DMS153 treated with DMSO at 0.1 percent for 48 hours (cell line): ENCODE measurements around the gene PPP1R37.
A peak's percentile ranks its signal among the peaks of the same experiment; 100 is the strongest.
"Not testable (repeated sequence)": the region's sequence is repeated elsewhere in the genome, so short reads cannot be mapped to it uniquely, and the experiment has no call there.

Experiments used
- DNase-seq: peaks from one replicate; lab custom pipeline; 2025; ENCODE audit not compliant: unreplicated experiment; lab: John Stamatoyannopoulos, UW

Gene PPP1R37

DNA sequence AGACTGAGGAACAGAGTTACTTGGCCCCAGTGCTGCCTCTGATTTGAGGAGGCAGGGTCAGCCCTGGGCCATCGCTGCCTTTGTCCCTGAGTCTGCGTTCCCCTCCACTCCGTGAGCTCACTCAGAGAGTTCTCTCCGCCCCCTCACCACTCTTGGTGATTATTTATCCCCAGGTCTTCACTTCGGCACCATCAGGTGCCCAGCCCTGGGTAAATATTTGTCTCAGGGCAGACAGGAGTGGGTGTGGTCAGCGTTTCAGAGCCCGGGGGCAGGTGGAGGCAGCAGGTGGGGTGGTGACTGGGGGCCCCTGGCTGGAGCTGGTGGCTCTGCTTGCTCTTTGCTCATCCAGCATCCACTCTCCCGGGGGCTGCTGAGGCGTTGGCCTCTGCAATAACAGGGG is 20.6 kb downstream of the PPP1R37 start:
- DNase-seq = peak; percentile 91

DNA sequence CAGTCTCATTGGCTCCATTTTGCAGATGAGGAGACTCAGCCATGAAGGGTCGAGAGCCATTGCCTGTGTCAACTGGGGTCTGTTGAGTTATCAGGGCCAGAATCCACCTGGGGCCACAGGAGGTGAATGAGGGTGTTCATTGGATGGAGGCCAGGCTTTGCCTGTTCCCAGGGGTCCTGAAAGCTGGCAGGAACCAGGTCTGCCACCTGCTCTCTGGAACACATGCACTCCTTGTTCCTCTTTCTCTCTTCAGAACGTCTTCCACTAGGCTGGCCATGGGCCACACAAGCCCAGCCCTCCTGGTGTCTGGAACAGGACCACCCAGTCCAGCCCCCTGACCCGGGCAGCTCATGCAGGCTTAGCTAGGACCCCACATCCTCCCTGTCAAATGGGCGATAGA is 21.1 kb downstream of the PPP1R37 start:
- no peak for DNase-seq

DNA sequence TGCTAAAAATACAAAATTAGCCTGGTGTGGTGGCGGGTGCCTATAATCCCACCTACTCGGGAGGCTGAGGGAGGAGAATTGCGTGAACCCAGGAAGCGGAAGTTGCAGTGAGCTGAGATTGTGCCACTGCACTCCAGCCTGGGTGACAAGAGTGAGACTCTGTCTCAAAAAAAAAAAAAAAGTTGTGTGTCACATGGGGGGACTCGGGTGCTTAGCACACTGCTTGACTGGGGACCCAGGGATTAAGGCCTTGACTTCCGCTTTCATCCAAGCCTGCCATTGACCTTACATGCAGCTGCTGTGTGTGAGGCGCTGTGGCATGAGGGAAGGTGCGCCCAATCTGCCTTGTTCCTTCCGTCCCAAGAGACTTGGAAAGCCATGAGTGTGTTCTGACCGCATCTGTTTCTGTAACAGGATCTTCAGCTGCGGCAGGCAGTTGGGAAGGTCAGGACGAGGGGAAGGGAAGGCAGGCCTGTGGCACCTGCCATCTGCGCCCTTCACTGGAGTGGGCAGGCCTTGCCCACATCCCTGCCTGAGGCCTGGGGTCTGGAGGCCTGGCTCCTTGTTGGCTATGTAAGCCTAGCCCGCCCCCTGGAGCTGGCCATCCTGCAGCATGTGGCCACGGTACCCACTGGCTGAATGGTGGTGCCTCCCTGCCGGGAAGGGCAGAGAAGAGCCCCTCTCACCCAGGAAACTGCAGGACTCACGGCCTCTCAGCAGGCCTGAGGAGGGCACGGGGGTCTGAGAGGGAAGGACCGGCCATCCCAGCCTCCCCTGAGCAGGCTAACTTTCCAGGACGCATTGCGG is 23.0 kb downstream of the PPP1R37 start:
- DNase-seq = peak; percentile 60

DNA sequence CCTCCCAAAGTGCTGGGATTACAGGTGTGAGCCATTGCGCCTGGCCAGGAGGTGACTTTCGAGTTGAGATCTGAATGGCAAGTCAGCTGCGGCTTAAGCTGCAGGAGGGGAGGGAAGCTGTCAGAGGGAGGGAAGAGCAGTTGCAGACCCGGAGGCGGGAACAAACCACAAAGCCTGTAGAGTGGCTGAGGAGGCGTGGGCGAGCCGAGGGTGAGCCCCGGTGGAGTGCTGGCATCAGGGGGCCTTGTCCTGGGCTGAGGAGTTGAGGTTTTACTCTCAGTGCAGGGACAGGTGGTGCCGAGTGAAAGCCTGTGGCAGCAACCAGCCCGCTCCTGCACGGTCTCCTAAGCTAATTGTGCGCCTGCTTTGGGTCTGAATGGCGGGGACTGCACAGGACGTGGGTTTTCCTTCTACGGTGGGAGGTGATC is 24.2 kb downstream of the PPP1R37 start:
- DNase-seq = peak; percentile 45

DNA sequence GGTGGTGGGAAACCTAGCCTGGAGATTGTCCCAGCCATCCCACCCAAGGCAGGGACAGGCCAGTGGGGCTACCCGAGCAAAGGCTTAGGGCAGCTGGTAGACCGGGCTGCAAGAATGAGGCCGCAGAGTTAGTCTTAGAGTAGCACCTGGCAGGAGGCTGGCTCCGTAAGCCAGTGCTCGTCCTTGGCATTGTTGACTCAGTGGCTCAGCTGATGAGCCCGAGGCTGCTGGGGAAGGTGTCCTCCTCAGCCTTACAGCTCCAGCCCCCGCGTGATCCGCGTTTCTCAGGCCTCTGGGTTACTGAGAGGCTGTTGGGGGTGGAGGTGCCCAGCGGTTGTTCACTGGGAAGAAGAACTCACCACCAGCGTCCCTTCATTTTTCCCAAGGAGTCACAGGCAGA is 24.7 kb downstream of the PPP1R37 start:
- no peak for DNase-seq

DNA sequence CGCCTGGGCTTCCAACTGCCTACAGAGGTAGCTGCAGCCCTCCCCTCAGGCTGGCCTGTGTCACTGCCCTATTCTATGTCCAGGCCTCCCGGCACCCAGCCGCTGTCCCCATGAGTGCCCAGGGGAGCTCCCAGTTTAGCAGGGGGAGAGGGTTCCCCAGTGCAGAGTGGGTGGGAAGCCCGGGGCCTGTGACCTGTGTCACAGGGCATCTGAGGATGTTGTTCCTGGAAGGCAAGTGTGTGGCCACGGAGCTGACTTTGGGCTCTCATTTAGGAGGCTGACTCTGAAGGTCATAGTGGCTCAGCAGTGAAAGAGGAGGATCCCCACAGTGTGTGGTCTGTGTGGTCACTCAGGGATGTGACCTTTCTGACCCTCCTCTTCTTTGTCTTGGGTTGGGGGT is 25.1 kb downstream of the PPP1R37 start:
- no peak for DNase-seq

DNA sequence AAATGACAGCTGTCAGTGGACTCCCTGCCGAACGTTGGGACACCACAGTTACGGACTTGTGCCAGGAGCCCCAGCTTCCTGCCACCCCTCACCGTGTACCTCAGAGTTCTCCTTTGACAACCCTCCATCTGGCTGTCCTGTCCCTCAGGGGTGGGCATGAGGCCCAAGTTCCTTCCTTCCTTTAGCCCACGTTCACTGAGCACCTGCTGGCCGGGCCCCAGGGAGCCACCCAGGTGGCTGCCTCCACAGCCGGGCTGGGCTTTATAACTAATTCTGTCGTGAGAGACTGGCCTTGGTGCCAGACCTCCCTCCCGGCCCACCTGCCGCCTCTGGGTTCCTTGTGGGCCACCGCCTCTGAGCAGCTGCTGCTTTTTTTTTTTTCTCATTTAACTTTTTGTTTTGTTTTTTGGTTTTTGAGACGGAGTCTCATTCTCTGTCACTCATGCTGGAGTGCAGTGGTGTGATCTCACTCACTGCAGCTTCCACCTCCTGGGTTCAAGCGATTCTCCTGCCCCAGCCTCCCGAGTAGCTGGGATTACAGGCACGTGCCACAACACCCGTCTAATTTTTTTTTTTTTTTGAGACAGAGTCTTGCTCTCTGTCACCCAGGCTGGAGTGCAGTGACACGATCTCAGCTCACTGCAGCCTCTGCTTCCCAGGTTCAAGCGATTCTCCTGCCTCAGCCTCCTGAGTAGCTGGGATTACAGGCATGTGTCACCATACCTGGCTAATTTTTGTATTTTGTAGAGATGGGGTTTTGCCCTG is 25.8 kb downstream of the PPP1R37 start:
- DNase-seq = not testable (repeated sequence)

DNA sequence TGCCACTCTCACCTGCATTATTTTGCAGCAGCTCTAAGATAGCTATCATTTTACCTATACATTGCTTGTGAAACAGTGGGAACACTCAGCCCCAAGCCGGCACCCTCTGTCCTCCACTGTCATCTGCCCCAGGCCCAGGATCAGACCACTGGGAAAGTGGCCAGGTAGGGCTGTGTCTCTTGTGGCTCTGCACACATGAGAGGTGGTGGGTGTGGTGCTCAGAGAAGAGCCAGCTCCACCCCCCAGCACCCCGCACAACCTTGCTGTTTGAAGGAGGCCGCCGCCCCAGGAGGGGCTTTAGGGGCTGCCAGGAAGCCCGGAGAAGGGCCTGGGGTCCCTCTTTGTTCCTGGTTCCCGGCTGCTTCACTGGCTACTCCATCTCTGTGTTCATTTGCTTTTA is 26.6 kb downstream of the PPP1R37 start:
- no peak for DNase-seq

DNA sequence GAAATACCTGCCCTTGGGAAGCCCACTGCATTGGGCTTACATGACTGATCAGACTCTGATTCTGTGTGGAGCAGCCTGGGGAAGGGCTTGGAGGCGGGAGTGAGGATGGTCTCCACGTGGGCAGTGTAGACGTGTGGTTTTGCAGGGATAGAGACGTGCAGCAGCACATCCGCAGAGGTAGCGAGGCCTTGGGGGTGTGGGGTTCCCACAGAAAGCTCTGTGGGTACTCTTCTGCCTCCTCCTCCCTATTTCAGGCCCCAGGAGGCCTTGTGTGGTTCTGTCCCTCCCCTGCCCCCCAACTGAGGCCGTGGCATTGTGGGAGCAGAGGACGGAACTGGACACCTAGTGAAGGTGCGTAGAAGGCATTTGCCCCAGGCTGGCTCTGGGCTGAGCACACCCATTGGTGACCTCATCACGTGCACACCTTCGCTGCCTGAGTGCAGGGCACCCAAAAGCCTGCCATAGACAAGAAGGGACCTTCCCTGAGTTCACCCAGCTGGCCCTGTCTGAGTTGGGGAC is 28.9 kb downstream of the PPP1R37 start:
- DNase-seq = no peak

DNA sequence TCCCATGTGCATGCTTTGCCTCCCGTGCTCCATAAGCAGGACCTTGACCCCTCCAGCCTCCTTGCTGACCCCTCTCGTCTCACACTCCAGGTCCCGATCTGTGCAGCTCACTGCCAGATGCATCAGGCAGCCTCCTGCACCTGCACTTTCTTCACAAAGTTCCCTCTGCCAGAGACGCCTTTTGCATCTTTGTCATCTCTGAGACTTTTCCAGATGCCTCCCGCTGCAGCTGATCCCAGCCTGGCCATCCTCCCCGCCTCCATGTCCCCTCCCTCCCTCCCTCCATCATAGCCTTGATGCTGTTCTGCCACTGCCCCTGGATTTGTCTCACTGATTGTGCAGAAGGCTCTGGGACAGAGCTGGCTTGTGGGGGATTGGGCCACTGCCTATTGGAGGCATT is 29.9 kb downstream of the PPP1R37 start:
- DNase-seq = no peak

DNA sequence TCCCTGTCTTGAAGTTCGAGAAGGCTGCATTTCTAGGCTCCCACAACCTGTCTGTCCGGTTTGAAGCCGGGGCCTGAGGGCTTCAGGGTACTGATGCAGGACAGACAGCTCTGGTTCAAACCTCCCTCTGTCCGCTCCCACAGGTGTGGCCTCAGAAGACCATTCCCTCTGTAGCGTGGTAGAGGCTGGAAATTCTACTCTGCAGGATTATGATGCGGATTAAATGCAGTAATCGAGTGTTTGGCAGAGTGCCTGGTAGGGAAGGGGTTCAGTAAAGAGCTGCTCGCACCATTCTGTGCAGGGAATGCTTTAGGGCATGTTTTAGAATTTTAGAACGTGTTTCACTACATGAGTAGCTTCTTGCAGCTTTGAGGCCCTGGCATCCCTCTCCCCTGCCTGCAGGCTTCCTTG is 30.5 kb downstream of the PPP1R37 start:
- DNase-seq = no peak

DNA sequence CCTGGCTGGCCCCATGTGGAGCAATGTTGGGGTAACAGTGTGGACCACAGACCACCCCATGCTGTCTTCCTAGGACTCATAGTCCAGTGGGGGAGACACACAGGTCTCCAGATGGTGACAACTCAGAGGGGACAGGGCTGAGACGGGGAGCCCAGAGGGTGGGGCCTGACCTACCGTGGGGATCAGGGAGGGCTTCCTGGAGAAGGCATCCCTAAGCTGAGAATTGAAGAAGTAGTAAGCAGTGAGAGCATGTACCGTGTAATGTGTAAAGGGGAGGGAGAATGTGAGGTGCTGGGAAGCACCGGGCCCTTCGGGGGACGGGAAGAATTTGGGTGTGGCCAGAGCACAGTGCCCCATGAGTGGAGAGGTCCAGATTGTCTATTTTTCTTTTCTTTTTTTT is 31.0 kb downstream of the PPP1R37 start:
- DNase-seq = no peak

DNA sequence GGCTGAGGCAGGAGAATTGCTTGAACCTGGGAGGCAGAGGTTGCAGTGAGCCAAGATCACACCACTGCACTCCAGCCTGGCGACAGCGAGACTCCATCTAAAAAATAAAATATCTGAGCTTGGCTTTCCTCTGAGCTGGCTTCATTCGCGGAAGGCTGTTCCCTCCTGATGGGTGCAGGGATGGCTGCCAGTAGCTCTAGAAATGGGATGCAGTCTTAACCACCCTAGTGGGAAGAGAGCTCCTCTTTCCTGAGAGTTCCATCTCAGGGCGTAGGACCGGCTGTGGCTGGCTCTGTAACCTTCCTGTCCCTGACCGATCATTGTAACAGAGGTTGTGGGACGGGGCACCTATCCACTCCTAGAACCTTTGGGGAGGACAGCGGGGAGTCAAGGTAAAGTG is 32.4 kb downstream of the PPP1R37 start:
- DNase-seq = no peak

DNA sequence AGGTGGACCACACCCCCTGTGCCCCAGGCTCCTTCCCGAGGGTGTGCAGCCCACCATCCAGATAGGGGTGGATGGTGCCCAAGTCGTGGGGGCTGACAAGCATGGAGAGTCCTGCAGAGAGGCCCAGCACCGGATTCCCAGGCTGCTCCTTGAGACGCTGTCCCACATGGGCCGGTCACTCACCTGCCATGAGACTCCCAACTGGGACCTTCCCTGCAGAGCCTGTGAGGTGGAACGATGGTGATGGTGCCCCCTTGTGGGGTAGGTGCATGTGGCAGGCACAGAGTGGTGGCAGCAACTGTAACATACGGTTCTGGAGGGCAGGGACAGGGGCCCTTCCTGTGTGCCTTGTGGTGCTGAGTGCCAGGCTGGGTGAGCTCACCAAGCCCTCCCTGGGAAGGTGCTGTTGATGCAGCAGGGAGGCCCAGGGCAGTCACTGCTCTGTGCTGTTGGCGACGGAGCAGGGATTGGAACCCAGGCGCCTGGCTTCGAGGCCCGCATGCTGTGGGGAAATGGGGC is 33.1 kb downstream of the PPP1R37 start:
- DNase-seq = peak; percentile 24

DNA sequence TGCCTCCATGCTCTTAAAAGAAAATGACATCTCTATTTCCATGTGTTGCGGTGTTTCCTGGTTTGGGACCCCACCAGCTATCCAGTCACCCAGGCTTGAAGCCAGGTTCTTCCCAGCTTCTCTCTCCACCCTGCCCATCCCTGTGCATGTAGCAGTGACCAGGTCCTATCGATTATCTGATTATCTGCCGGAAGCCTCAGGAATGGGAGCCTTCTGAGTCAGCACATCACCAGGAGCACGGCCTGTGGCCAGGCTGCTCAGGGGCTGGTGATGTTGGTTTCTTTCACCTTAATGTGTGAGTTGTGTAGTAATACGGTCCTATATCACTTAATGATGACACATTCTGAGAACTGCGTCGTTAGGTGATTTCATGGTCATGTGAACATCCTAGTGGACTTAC is 33.7 kb downstream of the PPP1R37 start:
- DNase-seq = no peak

DNA sequence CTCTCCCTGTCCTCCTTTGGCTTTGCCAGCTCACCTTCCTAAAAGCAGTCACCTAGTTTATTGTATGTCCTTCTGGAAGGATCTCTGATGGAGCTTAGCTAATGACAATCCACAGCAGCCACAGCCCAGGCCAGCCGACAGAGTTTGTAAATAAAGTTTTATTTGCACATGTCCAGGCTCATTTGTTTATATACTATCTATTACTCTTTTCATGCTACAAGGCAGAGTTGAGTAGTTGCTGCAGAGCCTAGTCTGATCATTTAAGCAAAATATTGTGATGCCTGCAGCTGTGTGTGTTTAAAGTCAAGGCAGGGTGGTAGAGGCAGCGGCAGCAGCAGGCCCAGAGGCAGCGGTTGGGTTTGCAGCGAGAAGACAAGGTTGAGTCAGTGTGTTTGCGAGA is 35.2 kb downstream of the PPP1R37 start:
- DNase-seq = no peak

DNA sequence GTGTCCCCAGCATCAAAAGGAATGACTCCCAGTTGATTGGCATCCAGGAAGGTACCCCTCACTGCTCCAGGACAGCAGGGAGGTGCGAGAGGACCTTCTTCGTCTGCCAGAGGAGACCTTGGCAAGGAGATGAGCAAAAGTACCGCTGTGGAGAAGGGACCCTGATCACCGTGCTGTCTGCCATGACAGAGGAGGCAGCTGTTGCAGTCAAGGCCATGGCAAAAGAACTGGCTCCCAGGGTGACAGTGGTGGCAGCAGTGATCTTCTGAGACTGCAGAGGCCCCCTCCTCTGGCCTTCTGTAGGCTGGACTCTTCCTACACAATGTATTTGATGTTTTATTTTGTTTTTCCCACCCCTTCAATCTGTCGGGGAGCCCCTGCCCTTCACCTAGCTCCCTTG is 35.8 kb downstream of the PPP1R37 start:
- DNase-seq = no peak

DNA sequence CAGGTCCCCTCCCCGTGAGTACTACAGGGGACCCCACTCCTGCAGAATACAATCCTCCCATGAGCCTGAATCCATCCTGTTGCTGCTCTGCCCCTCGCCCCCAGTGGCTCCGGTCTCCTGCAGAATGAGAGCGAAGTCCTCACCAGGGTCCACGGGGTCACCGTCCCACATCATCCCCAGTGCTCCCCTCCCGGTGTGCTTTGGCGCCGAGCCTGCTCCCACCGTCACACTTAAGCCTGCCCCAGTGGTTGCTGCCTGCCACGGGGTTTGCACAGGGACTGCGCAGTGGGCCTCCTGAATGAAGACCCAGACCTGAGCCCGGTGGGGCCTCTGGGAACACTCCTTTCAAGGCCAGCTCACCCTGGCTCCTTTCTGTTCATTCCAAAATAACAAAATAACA is 37.3 kb downstream of the PPP1R37 start:
- DNase-seq = no peak

DNA sequence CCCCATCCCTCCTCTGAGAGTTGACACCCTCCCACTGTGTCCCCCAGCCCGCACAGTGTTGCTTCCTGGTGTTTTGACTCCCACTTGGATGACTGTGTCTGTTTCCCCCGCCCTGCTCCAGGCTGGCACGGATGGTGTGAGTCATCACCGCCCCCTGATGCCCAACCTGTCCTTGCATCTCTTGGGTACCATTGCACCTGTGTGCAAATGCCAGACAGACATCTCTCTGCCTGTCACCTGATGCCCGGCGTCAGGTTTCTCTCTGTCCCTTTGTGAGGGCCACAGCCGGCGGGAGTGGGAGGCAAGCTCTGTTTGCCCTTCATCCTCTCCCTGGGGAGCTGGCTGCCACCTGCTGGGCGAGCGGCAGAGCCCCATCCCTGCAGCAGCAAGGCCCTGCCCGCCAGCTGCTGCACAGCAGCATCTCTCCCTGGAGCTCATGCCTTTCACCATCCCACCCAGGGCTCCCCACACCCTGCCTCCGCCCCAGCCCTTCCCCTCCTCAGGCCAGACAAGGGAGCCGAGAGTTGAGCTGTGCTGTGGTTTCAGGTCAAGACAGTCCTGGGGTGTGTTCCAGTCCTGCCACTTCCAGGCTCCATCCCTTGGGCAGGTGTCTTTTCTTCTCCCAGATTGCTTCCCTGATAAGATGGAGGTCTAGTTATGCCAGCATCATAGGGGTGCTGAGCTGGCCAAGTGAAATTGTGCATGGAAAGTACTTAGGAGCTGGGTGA is 38.1 kb downstream of the PPP1R37 start:
- peak; percentile 92 for DNase-seq

DNA sequence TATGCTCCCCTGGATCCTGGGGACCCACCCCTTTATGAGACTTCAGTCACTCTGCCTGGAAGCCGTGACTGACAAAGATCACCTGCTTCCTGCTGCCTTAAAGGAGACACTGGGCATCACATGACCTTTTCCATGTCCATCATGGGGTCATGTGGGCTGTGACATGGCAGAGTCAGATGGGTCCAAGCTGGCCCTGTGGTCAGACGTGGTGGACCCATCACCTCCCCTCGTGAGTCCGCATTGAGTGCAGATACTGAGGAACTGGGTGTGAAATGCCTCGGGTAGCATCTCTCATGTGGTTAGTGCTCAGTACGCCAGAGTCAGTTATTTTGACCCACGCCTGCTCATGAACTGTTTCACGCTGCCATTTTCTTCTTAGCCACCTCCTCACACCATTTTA is 40.7 kb downstream of the PPP1R37 start:
- no peak for DNase-seq

DNA sequence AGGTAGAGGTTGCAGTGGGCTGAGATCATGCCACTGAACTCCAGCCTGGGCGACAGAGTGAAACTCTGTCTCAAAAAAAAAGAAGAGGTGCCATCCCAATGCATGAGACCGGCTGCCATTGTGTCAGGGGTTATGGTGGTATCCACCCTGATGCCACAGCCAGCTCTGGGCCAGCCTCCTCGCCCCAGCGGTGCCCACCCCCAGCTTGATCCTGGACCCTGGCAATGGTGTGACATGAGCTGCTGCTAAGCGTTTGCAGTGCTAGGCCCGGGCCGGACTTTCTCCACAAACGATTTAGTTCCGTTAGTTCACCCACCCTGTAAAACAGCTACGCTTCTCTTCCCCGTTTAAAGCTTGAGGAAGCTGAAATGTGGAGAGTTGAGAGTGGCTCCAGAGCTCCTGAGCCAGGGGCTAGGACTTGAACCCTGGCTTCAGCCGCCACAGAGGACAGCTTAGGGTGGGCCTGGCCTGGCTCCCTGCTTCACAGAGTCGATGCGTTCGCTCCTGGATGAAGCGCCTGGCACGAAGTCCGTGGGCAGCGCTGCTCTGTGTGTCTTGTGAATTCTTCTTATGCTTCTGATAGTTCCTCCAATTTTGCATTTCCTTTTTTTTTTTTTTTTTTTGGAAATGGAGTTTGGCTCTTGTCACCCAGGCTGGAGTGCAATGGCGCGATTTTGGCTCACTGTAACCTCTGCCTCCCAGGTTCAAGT is 42.4 kb downstream of the PPP1R37 start:
- no peak for DNase-seq
